GM19239 (cell line): Measurements from ENCODE around the gene MYO7A.

ENCODE experiments used
- DNase-seq: peaks from one replicate; pipeline ENCODE4 v3.0.0; 2011; ENCODE audit warnings: low spot score; ENCODE audit not compliant: insufficient read length
- FAIRE-seq: peaks from 2 replicates; lab custom pipeline; 2011; peaks lifted over from hg19 to GRCh38; lab: Jason Lieb, UNC

Gene MYO7A

GRCh38 chr11:77156396-77157195, 28.6 kb downstream of the MYO7A start:
- no peak for DNase-seq
- no peak for FAIRE-seq

- FAIRE-seq = no peak
- DNase-seq = no peak
These were observed 30.1 kb downstream of the MYO7A start for GRCh38 chr11:77158041-77158695.

- FAIRE-seq (no peak), DNase-seq (no peak)
These were observed 31.3 kb downstream of the MYO7A start for GRCh38 chr11:77159219-77159936.

GRCh38 chr11:77159937-77160495, 32.0 kb downstream of the MYO7A start:
- DNase-seq (no peak), FAIRE-seq (no peak)

GRCh38 chr11:77163271-77163670, 35.2 kb downstream of the MYO7A start:
- DNase-seq (no peak), FAIRE-seq (no peak)

- DNase-seq (no peak), FAIRE-seq (no peak)
These were observed 37.0 kb downstream of the MYO7A start for GRCh38 chr11:77165066-77165465.

- FAIRE-seq = no peak
- no peak for DNase-seq
These were observed 38.0 kb downstream of the MYO7A start for GRCh38 chr11:77166021-77166420.

- FAIRE-seq = no peak
These were observed 39.1 kb downstream of the MYO7A start for GRCh38 chr11:77167111-77167626.

GRCh38 chr11:77167791-77168190, 39.7 kb downstream of the MYO7A start:
- DNase-seq (no peak), FAIRE-seq (no peak)

More at GRCh38 chr11:77167111-77167626, 39.1 kb downstream of the MYO7A start:
- DNase-seq = no peak

- DNase-seq (no peak), FAIRE-seq (no peak)
These were observed 42.1 kb downstream of the MYO7A start for GRCh38 chr11:77170107-77170506.

- DNase-seq = no peak
- no peak for FAIRE-seq
These were observed 43.2 kb downstream of the MYO7A start for GRCh38 chr11:77171254-77171653.

- no peak for FAIRE-seq
These were observed 44.0 kb downstream of the MYO7A start for GRCh38 chr11:77171885-77172665.

GRCh38 chr11:77172666-77172982, 44.6 kb downstream of the MYO7A start:
- FAIRE-seq = no peak

More at GRCh38 chr11:77171885-77172665, 44.0 kb downstream of the MYO7A start:
- no peak for DNase-seq

GRCh38 chr11:77173494-77173893, 45.4 kb downstream of the MYO7A start:
- DNase-seq = no peak
- no peak for FAIRE-seq

More at GRCh38 chr11:77172666-77172982, 44.6 kb downstream of the MYO7A start:
- DNase-seq = no peak

- FAIRE-seq (no peak), DNase-seq (no peak)
These were observed 46.5 kb downstream of the MYO7A start for GRCh38 chr11:77174559-77174958.

- FAIRE-seq = no peak
- no peak for DNase-seq
These were observed 47.2 kb downstream of the MYO7A start for GRCh38 chr11:77175021-77175842.

- FAIRE-seq (no peak), DNase-seq (no peak)
These were observed 48.0 kb downstream of the MYO7A start for GRCh38 chr11:77175869-77176539.

GRCh38 chr11:77176996-77177395, 49.0 kb downstream of the MYO7A start:
- FAIRE-seq (no peak), DNase-seq (no peak)
